Embryonic facial prominence (tissue), 1 donor: ENCODE data around the gene IL23R.

Experiments
- DNase-seq: peaks from one replicate; pipeline ENCODE4 v3.0.0-alpha.2; 2016; ENCODE audit errors: extremely low spot score

Gene IL23R

GRCh38 chr1:67148516-67149178 is 17.6 kb upstream of the IL23R start:
- no peak for DNase-seq

GRCh38 chr1:67149179-67149770 is 17.0 kb upstream of the IL23R start:
- DNase-seq, result peak; percentile 41

- DNase-seq, result no peak
Measured at GRCh38 chr1:67150931-67151330, 15.3 kb upstream of the IL23R start.

GRCh38 chr1:67158401-67158800 is 7.9 kb upstream of the IL23R start:
- DNase-seq, result no peak

GRCh38 chr1:67159233-67159632 is 7.0 kb upstream of the IL23R start:
- DNase-seq, result no peak

- no peak for DNase-seq
Measured at GRCh38 chr1:67162954-67163353, 3.3 kb upstream of the IL23R start.

- DNase-seq, result no peak
Measured at GRCh38 chr1:67165468-67166041, 699 bp upstream of the IL23R start.

GRCh38 chr1:67169496-67169895 is 3.2 kb downstream of the IL23R start:
- DNase-seq, result no peak

GRCh38 chr1:67169932-67170331 is 3.7 kb downstream of the IL23R start:
- DNase-seq, result no peak

- DNase-seq, result no peak
Measured at GRCh38 chr1:67170751-67171573, 4.7 kb downstream of the IL23R start.

- DNase-seq, result no peak
Measured at GRCh38 chr1:67171574-67171955, 5.3 kb downstream of the IL23R start.

- no peak for DNase-seq
Measured at GRCh38 chr1:67171978-67172377, 5.7 kb downstream of the IL23R start.

GRCh38 chr1:67173988-67174387 is 7.7 kb downstream of the IL23R start:
- DNase-seq, result no peak

GRCh38 chr1:67174716-67175284 is 8.5 kb downstream of the IL23R start:
- no peak for DNase-seq

- no peak for DNase-seq
Measured at GRCh38 chr1:67175530-67176087, 9.4 kb downstream of the IL23R start.

GRCh38 chr1:67184838-67185421 is 18.7 kb downstream of the IL23R start:
- no peak for DNase-seq

GRCh38 chr1:67188137-67188536 is 21.9 kb downstream of the IL23R start:
- DNase-seq, result no peak

- no peak for DNase-seq
Measured at GRCh38 chr1:67189953-67190352, 23.7 kb downstream of the IL23R start.

- DNase-seq, result no peak
Measured at GRCh38 chr1:67190410-67190809, 24.2 kb downstream of the IL23R start.

- no peak for DNase-seq
Measured at GRCh38 chr1:67190942-67191341, 24.7 kb downstream of the IL23R start.

- no peak for DNase-seq
Measured at GRCh38 chr1:67191668-67192520, 25.6 kb downstream of the IL23R start.
